Smooth muscle cell (in vitro differentiated cells): Measurements from ENCODE around the gene GPA33. TPM values are rescaled to one million over a fixed set of nuclear protein-coding genes. Genes with fewer than 3 reads are reported as not detected.

Experiments used
- DNase-seq: peaks from one replicate; lab custom pipeline; 2025; ENCODE audit not compliant: unreplicated experiment; lab: John Stamatoyannopoulos, UW
- H2AFZ ChIP-seq: fragments of 200-600 bp; sonication (generic); 2 replicates; pipeline ENCODE4 v1.6.0; 2016; ENCODE audit warnings: antibody characterized with exemption, low read depth, mild to moderate bottlenecking
- H3F3A ChIP-seq: fragments of 200-600 bp; sonication (generic); 2 replicates; pipeline ENCODE4 v1.6.0; 2017; ENCODE audit warnings: antibody characterized with exemption, low read depth
- H3K27ac ChIP-seq: fragments of 200-600 bp; sonication (generic); 2 replicates; pipeline ENCODE4 v1.5.1; 2016; ENCODE audit warnings: low read depth, mild to moderate bottlenecking
- H3K27me3 ChIP-seq: fragments of 200-600 bp; sonication (generic); 2 replicates; pipeline ENCODE4 v1.6.1; 2016; ENCODE audit warnings: low read depth, mild to moderate bottlenecking
- H3K36me3 ChIP-seq: fragments of 200-600 bp; sonication (generic); 2 replicates; pipeline ENCODE4 v1.5.1; 2016; ENCODE audit warnings: low read depth
- H3K4me1 ChIP-seq: fragments of 200-600 bp; sonication (generic); 2 replicates; pipeline ENCODE4 v1.5.1; 2016; ENCODE audit warnings: low read depth
- H3K4me2 ChIP-seq: fragments of 200-600 bp; sonication (generic); 2 replicates; pipeline ENCODE4 v1.6.0; 2016; ENCODE audit warnings: mild to moderate bottlenecking
- H3K4me3 ChIP-seq: fragments of 200-600 bp; sonication (generic); 2 replicates; pipeline ENCODE4 v1.5.1; 2016; ENCODE audit warnings: mild to moderate bottlenecking
- H3K79me2 ChIP-seq: fragments of 200-600 bp; sonication (generic); 2 replicates; pipeline ENCODE4 v1.6.0; 2016; ENCODE audit warnings: low read depth, mild to moderate bottlenecking
- H3K9ac ChIP-seq: fragments of 200-600 bp; sonication (generic); 2 replicates; pipeline ENCODE4 v1.6.0; 2016; ENCODE audit warnings: low read depth
- H3K9me3 ChIP-seq: fragments of 200-600 bp; sonication (generic); replicated peaks from 2 replicates; pipeline ENCODE4 v1.5.1; 2016; ENCODE audit warnings: low read depth
- H4K20me1 ChIP-seq: fragments of 200-600 bp; sonication (generic); 2 replicates; pipeline ENCODE4 v1.6.0; 2016; ENCODE audit warnings: low read depth
- CTCF ChIP-seq: fragments of 200-600 bp; sonication (generic); IDR thresholded peaks from 2 replicates; pipeline ENCODE4 v1.5.1; 2017; ENCODE audit warnings: borderline replicate concordance, mild to moderate bottlenecking, antibody characterized with exemption; ENCODE audit not compliant: insufficient read depth, poor library complexity, severe bottlenecking
- WGBS: methylation state at CpG from one replicate; pipeline ENCODE4 v1.1.7; 2016; ENCODE audit warnings: low lambda C conversion rate; 5-methylcytosine and 5-hydroxymethylcytosine counted together
- polyA plus RNA-seq: library from polyadenylated mRNA; unstranded; fragments of >200 nt; fragmentation: Nextera tagmentation; extraction: Ambion mirVana; gene quantifications from 2 replicates; pipeline ENCODE4 v1.2.1, GENCODE V29; 2016
- total RNA-seq: library from RNA; depleted of rRNA; stranded (reverse); fragments of >200 nt; gene quantifications from 2 replicates; pipeline ENCODE4 v1.2.3, GENCODE V29; 2014

Gene GPA33
- total and polyA plus RNA-seq, 2 experiments from 2014 or later: not detected

GRCh38 chr1:167127661-167128060 lies 37.5 kb upstream of the GPA33 start:
- DNase-seq: no peak
- TF ChIP-seq CTCF: no peak
- H3K36me3 ChIP-seq: no peaks in the 10 kb centered on the region
- H3K4me3 ChIP-seq: no peak overlapping the region
- no peaks in the 10 kb centered on the region for H4K20me1 ChIP-seq
- H3K4me1 ChIP-seq: no peaks in the 10 kb centered on the region
- H3K9me3 ChIP-seq: no peaks in the 10 kb centered on the region
- WGBS: 93% methylated on average over 5 of the region's 5 CpGs
- no peak overlapping the region for H3K9ac ChIP-seq
- H3K27ac ChIP-seq: no peak overlapping the region
- H3K79me2 ChIP-seq: no peaks in the 10 kb centered on the region
- no peak overlapping the region for H3K4me2 ChIP-seq
- no peak overlapping the region for H2AFZ ChIP-seq
- H3F3A ChIP-seq: no peaks in the 10 kb centered on the region
- no peaks in the 10 kb centered on the region for H3K27me3 ChIP-seq

GRCh38 chr1:167127236-167127635 lies 37.1 kb upstream of the GPA33 start:
- H3K9me3 ChIP-seq: no peaks in the 10 kb centered on the region
- H3K36me3 ChIP-seq: no peaks in the 10 kb centered on the region
- H3K79me2 ChIP-seq: no peaks in the 10 kb centered on the region
- no peaks in the 10 kb centered on the region for H3K4me1 ChIP-seq
- 97% methylated on average over 5 of the region's 5 CpGs for WGBS
- no peak overlapping the region for H3K4me2 ChIP-seq
- H2AFZ ChIP-seq: no peak overlapping the region
- H3K9ac ChIP-seq: no peak overlapping the region
- H3K27me3 ChIP-seq: no peaks in the 10 kb centered on the region
- H4K20me1 ChIP-seq: no peaks in the 10 kb centered on the region
- H3K27ac ChIP-seq: no peak overlapping the region
- no peak overlapping the region for H3K4me3 ChIP-seq
- H3F3A ChIP-seq: no peaks in the 10 kb centered on the region
- no peak for DNase-seq
- no peak for TF ChIP-seq CTCF

- Histone ChIP-seq H3K27me3 (no peaks in the 10 kb centered on the region), H3K79me2 (no peaks in the 10 kb centered on the region), H3K27ac (no peak overlapping the region), H3K4me2 (no peak overlapping the region), H3K9me3 (no peaks in the 10 kb centered on the region), H3K4me3 (no peak overlapping the region), H3K9ac (no peak overlapping the region), H3K4me1 (no peaks in the 10 kb centered on the region), H3F3A (no peaks in the 10 kb centered on the region), H3K36me3 (no peaks in the 10 kb centered on the region), H2AFZ (no peak overlapping the region), H4K20me1 (no peaks in the 10 kb centered on the region)
- DNase-seq: no peak
- no peak for TF ChIP-seq CTCF
- 95% methylated on average over 17 of the region's 17 CpGs for WGBS
Observed at GRCh38 chr1:167126811-167127210, 36.6 kb upstream of the GPA33 start.

GRCh38 chr1:167126317-167126716 lies 36.1 kb upstream of the GPA33 start:
- no peaks in the 10 kb centered on the region for H3K9me3 ChIP-seq

More at GRCh38 chr1:167126317-167126716, 36.1 kb upstream of the GPA33 start:
- H3K36me3 ChIP-seq: no peaks in the 10 kb centered on the region
- no peaks in the 10 kb centered on the region for H3K79me2 ChIP-seq
- no peak overlapping the region for H3K4me3 ChIP-seq
- 97% methylated on average over 26 of the region's 28 CpGs for WGBS
- no peak overlapping the region for H3K9ac ChIP-seq
- no peaks in the 10 kb centered on the region for H3K4me1 ChIP-seq
- DNase-seq: no peak
- no peak overlapping the region for H2AFZ ChIP-seq
- no peaks in the 10 kb centered on the region for H3F3A ChIP-seq
- TF ChIP-seq CTCF: no peak
- no peaks in the 10 kb centered on the region for H3K27me3 ChIP-seq
- H3K4me2 ChIP-seq: no peak overlapping the region
- H3K27ac ChIP-seq: no peak overlapping the region
- H4K20me1 ChIP-seq: no peaks in the 10 kb centered on the region
